DOHH2 (cell line): ENCODE results near the gene HRH4.

ENCODE experiments used
- H3F3A ChIP-seq: fragments of 200-600 bp; sonication (generic), shearing (Covaris generic); 2 replicates; pipeline ENCODE4 v1.6.0; 2016; ENCODE audit warnings: antibody characterized with exemption, mild to moderate bottlenecking; ENCODE audit not compliant: control insufficient read depth, insufficient read depth
- H3K27ac ChIP-seq: fragments of 200-600 bp; sonication (generic); 2 replicates; pipeline ENCODE4 v1.5.1; 2014; ENCODE audit warnings: low read depth, mild to moderate bottlenecking, low read length, moderate library complexity
- H3K27me3 ChIP-seq: fragments of 200-600 bp; sonication (generic); 2 replicates; pipeline ENCODE4 v1.6.1; 2014; ENCODE audit warnings: mild to moderate bottlenecking, low read length, mixed read lengths; ENCODE audit not compliant: control insufficient read depth
- H3K36me3 ChIP-seq: fragments of 200-600 bp; sonication (generic); 2 replicates; pipeline ENCODE4 v1.6.1; 2014; ENCODE audit warnings: mild to moderate bottlenecking, low read length, moderate library complexity, mixed read lengths; ENCODE audit not compliant: control insufficient read depth
- H3K4me1 ChIP-seq: fragments of 200-600 bp; sonication (generic); 2 replicates; pipeline ENCODE4 v1.6.1; 2014; ENCODE audit warnings: mild to moderate bottlenecking, low read length, mixed read lengths; ENCODE audit not compliant: control insufficient read depth
- H3K4me2 ChIP-seq: fragments of 200-600 bp; sonication (generic); 2 replicates; pipeline ENCODE4 v1.6.0; 2014; ENCODE audit warnings: mild to moderate bottlenecking, low read length, moderate library complexity
- H3K4me3 ChIP-seq: fragments of 200-600 bp; sonication (generic); 2 replicates; pipeline ENCODE4 v1.5.1; 2014; ENCODE audit warnings: mild to moderate bottlenecking, low read length, mixed read lengths
- H3K79me2 ChIP-seq: fragments of 200-600 bp; sonication (generic); 2 replicates; pipeline ENCODE4 v1.6.1; 2014; ENCODE audit warnings: mild to moderate bottlenecking, low read length, mixed read lengths; ENCODE audit not compliant: control insufficient read depth
- H3K9me2 ChIP-seq: fragments of 200-600 bp; sonication (generic); replicated peaks from 2 replicates; pipeline ENCODE4 v1.6.1; 2014; ENCODE audit warnings: mild to moderate bottlenecking, low read length, mixed read lengths; ENCODE audit not compliant: control insufficient read depth
- H3K9me3 ChIP-seq: fragments of 200-600 bp; sonication (generic); 2 replicates; pipeline ENCODE4 v1.6.1; 2014; ENCODE audit warnings: antibody characterized with exemption, low read length, mixed read lengths; ENCODE audit not compliant: control insufficient read depth, insufficient read depth
- H4K20me1 ChIP-seq: fragments of 200-600 bp; sonication (generic); 2 replicates; pipeline ENCODE4 v1.6.0; 2014; ENCODE audit warnings: low read depth, mild to moderate bottlenecking, antibody characterized with exemption, low read length, moderate library complexity; ENCODE audit not compliant: control insufficient read depth, insufficient read depth
- CTCF ChIP-seq: fragments of 200-600 bp; sonication (generic); IDR thresholded peaks from one replicate; pipeline ENCODE4 v1.5.1; 2014; ENCODE audit warnings: antibody characterized with exemption, mild to moderate bottlenecking, low read depth, low read length; ENCODE audit not compliant: poor library complexity, severe bottlenecking
- EZH2phosphoT487 ChIP-seq: fragments of 200-600 bp; sonication (generic); IDR thresholded peaks from 2 replicates; pipeline ENCODE4 v1.6.1; 2017; ENCODE audit warnings: borderline replicate concordance, mild to moderate bottlenecking, antibody characterized with exemption, low read length, moderate library complexity, mixed read lengths

HRH4 gene

GRCh38 chr18:24488824-24489493, 28.5 kb downstream of the HRH4 start:
- no peaks in the 10 kb centered on the region for H3K36me3 ChIP-seq

DNA sequence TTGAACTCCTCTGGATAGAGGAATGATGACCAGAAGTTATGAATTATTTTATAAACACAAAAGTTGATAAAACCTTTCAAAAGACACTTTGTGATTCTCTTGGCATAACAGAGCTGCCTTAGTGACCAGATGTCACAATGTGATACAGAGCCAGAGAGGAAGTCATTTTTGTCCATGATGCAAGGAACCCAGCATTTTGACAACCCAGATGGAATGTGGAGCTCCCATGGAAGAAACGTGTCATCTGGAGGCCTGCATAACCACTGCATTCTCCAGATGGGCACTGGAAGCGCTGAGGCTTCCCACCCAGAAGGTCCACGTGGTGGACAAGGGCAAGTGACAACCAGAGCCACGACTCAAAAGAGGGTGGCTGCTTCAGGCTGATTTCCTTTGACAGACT, 30.1 kb downstream of the HRH4 start:
- Histone ChIP-seq H3K36me3 (no peaks in the 10 kb centered on the region), H3K27me3 (peaks cover 3% of the 10 kb centered on the region; the same call in 1 of the 2 replicates), H3K4me3 (no peak overlapping the region), H3K4me2 (no peak overlapping the region), H3K79me2 (no peaks in the 10 kb centered on the region), H3K4me1 (peaks cover 24% of the 10 kb centered on the region), H3K27ac (no peak overlapping the region), H3F3A (0 out of 2 replicates have a peak, but pooled peaks cover 4% of the 10 kb centered on the region), H3K9me2 (no peaks in the 10 kb centered on the region), H4K20me1 (no peaks in the 10 kb centered on the region), H3K9me3 (no peaks in the 10 kb centered on the region; the same call in 1 of the 2 replicates)
- TF ChIP-seq EZH2phosphoT487 (no peak), CTCF (no peak)

More at GRCh38 chr18:24488824-24489493, 28.5 kb downstream of the HRH4 start:
- peaks cover 24% of the 10 kb centered on the region for H3K4me1 ChIP-seq
- peaks cover 3% of the 10 kb centered on the region; the same call in 1 of the 2 replicates for H3K27me3 ChIP-seq
- H4K20me1 ChIP-seq = no peaks in the 10 kb centered on the region
- peak; percentile 63 for TF ChIP-seq CTCF
- no peak for TF ChIP-seq EZH2phosphoT487
- H3F3A ChIP-seq = 0 out of 2 replicates have a peak, but pooled peaks cover 4% of the 10 kb centered on the region
- H3K27ac ChIP-seq = no peak overlapping the region
- H3K4me3 ChIP-seq = no peak overlapping the region
- no peaks in the 10 kb centered on the region for H3K9me3 ChIP-seq
- no peaks in the 10 kb centered on the region for H3K9me2 ChIP-seq
- no peak overlapping the region for H3K4me2 ChIP-seq
- H3K79me2 ChIP-seq = no peaks in the 10 kb centered on the region

DNA sequence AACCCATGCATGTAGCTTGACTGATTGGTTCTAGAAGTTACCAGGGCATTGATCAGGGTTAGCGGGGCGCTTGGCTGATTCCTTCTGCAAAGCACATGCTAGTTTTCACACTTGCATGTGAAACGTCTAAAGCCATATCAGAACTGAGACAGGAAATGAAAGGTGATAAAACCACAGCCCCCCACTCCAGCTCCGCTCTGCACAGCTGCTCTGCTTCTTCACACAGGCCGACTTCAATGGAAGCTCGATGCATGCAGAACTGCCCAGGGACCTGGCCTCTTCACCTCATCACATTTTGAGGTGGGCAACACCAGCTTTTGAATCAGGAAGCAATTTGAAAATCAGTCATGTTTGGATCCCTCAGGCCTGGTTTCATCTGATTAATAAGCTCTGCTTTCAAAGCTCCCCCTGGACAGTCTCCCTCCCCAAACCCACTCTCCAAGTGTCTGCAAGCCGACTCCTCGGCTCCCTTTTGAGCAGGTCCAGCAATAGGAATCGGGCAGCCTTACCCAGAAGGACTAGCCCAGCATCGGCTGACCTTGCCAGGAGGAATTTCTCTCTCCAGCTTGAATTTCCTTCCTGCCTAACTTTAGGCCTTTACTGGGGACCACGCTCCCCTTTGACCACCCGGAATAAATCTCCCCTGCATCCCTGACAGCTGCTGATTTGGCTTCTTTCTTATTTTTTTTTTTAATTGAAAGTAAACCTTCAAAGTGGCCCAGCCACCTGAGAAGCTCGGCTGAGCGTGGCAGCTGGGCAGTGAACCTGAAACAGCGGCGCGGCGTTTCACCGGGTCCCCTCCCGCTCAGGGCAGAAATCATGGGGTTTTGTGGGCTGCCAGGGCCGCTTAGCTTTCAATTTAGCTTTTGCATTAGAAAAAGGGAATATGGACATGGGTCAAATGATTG, 31.7 kb downstream of the HRH4 start:
- H3K4me2 ChIP-seq = peak overlapping the region; percentile 58
- H3K79me2 ChIP-seq = no peaks in the 10 kb centered on the region
- H3K9me2 ChIP-seq = no peaks in the 10 kb centered on the region
- TF ChIP-seq CTCF = no peak
- TF ChIP-seq EZH2phosphoT487 = no peak
- no peaks in the 10 kb centered on the region for H3K36me3 ChIP-seq
- peak overlapping the region; percentile 15; the same call in 1 of the 2 replicates for H3K27ac ChIP-seq
- H3K27me3 ChIP-seq = no peaks in the 10 kb centered on the region
- no peaks in the 10 kb centered on the region; the same call in 1 of the 2 replicates for H3K9me3 ChIP-seq
- H3F3A ChIP-seq = 0 out of 2 replicates have a peak, but pooled peaks cover 4% of the 10 kb centered on the region
- no peaks in the 10 kb centered on the region for H4K20me1 ChIP-seq
- H3K4me1 ChIP-seq = peaks cover 24% of the 10 kb centered on the region
- H3K4me3 ChIP-seq = peak overlapping the region; percentile 37
